GM18861 (cell line): Measurements from ENCODE around the gene SLAMF6.

Experiments
- ATAC-seq: cut with Tn5 transposase; IDR thresholded peaks from one replicate; pipeline ENCODE4 v1.9.1; 2021; ENCODE audit not compliant: unreplicated experiment

The SLAMF6 gene

DNA sequence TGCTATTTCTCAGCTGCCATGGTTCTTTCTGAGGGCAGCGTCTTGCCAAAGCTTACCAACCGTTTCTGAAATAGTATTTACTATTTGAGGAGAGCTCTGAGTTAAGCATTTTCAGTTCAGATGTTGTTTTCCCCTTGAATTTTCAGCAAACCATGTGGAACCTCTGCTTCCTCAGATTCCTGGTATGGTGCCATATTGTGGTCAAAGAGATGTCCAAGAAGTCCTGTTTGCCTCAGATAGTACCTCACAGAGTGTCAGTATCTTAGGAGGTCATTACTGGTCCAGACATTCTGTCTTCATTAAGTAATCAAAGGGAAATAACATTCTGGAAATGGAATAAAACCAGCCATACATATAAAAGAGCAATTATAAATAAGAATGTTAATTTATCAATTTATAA, 86.1 kb downstream of the SLAMF6 start:
- no peak for ATAC-seq
